Right lobe of liver (tissue), 6 donors: ENCODE results near the gene RASD2. TPM values are rescaled to one million over a fixed set of nuclear protein-coding genes. Genes with fewer than 3 reads are reported as not detected.

Source experiments
- ATAC-seq, 4 donors: fragments of 200-7000 bp; cut with Tn5 transposase; one replicate each; pipeline ENCODE4 v1.9.1; 2020; ENCODE audit warnings: mild to moderate bottlenecking in 4 of 4, moderate library complexity in 4 of 4
- DNase-seq, 3 donors: peaks; one replicate each; pipeline ENCODE4 v3.0.0-alpha.2; 2020
- H3K27ac ChIP-seq, 3 donors: fragments of 200-600 bp; one replicate each; pipeline ENCODE4 v1.8.0; 2022
- H3K27me3 ChIP-seq, 2 donors: fragments of 200-600 bp; one replicate each; pipeline ENCODE4 v1.8.0; 2022
- H3K36me3 ChIP-seq, 4 donors: fragments of 200-600 bp; sonication (generic) in 1 of 4; one replicate each; pipeline versions ENCODE4 v1.5.1 to v1.8.0; 2017 to 2022; ENCODE audit warnings: control low read depth in 1 of 4
- H3K4me1 ChIP-seq, 4 donors: fragments of 200-600 bp; sonication (generic) in 1 of 4; one replicate each; pipeline versions ENCODE4 v1.5.1 to v1.8.0; 2017 to 2022; ENCODE audit warnings: control low read depth in 1 of 4
- H3K4me3 ChIP-seq, 3 donors: fragments of 200-600 bp; one replicate each; pipeline ENCODE4 v1.8.0; 2022
- H3K9me3 ChIP-seq, 4 donors: fragments of 200-600 bp; sonication (generic) in 1 of 4; one replicate each; pipeline versions ENCODE4 v1.5.1 to v1.8.0; 2017 to 2022; ENCODE audit warnings: control low read depth in 1 of 4
- CTCF ChIP-seq, 4 donors: fragments of 200-600 bp in 3 of 4; fragments of 450-650 bp in 1 of 4; IDR thresholded peaks; one replicate each; pipeline versions ENCODE4 v1.5.1 to v1.8.0; 2016 to 2022; ENCODE audit warnings: antibody characterized with exemption in 4 of 4, mild to moderate bottlenecking in 2 of 4
- POLR2A ChIP-seq: fragments of 450-650 bp; IDR thresholded peaks from one replicate; pipeline ENCODE4 v1.6.1; 2017; ENCODE audit warnings: antibody characterized with exemption, mild to moderate bottlenecking
- WGBS: methylation state at CpG from one replicate; pipeline ENCODE4 v1.1.6; 2018; ENCODE audit warnings: low coverage, low lambda C conversion rate; ENCODE audit not compliant: insufficient coverage; ENCODE audit errors: missing lambda C conversion rate; 5-methylcytosine and 5-hydroxymethylcytosine counted together
- intact Hi-C, 2 donors: fragments of 100-400 bp; cut with DNase I; formaldehyde crosslinking; loops; one replicate each; pipeline versions ENCODE4 v1.11.2 to v1.14.1; 2022
- total RNA-seq, 6 experiments: library from RNA; depleted of rRNA in 2 of 6; stranded (reverse); fragments of >200 nt in 2 of 6; fragmentation: NEBNext Ultra II Directional in 3 of 6; extraction: Animal tissue kit (Norgen Biotek cat#: 25700) in 3 of 6; gene quantifications; one replicate each; pipeline versions ENCODE4 v1.1.0 to v1.2.4, GENCODE V29; 2016 to 2023
- donor health status: DM: no; HTN: yes; CAD: no.
- donor health status: DM: no; HTN: no; CAD: no.
- donor health status: DM: no; HTN: no; CAD: no.
- donor health status: DM: no; HTN: yes; CAD: no.
- donor health status: DM: no; HTN: yes; CAD: no.

RASD2 gene
- total RNA-seq, 6 experiments from 2014 or later: 0.05 to 0.20 (median 0.07) TPM; not detected in 2

GRCh38 chr22:35546886-35547285 is 6.3 kb downstream of the RASD2 start:
- Histone ChIP-seq H3K27ac (no peak overlapping the region), H3K9me3 (no peaks in the 10 kb centered on the region), H3K36me3 (no peaks in the 10 kb centered on the region), H3K27me3 (no peaks in the 10 kb centered on the region), H3K4me1 (no peaks in the 10 kb centered on the region), H3K4me3 (no peak overlapping the region)
- TF ChIP-seq POLR2A (no peak), CTCF (IDR thresholded peaks at IDR 0.05) (no peak)
- intact Hi-C loops: no loop called here
- DNase-seq (no peak), ATAC-seq (no peak)
- WGBS: 88% methylated on average over 3 of the region's 18 CpGs

- no peak overlapping the region for H3K27ac ChIP-seq
- ATAC-seq: no peak
- H3K9me3 ChIP-seq: no peaks in the 10 kb centered on the region
- H3K36me3 ChIP-seq: no peaks in the 10 kb centered on the region
- DNase-seq: no peak
- intact Hi-C loops: no loop called here
- no peaks in the 10 kb centered on the region for H3K27me3 ChIP-seq
- no peak overlapping the region for H3K4me3 ChIP-seq
- H3K4me1 ChIP-seq: no peaks in the 10 kb centered on the region
- no peak for TF ChIP-seq CTCF (IDR thresholded peaks at IDR 0.05)
- no peak for TF ChIP-seq POLR2A
- WGBS: 54% methylated on average over 11 of the region's 13 CpGs
These were observed 7.5 kb downstream of the RASD2 start for GRCh38 chr22:35547987-35548721.

- 31% methylated on average over 3 of the region's 8 CpGs for WGBS
- H3K4me3 ChIP-seq: no peak overlapping the region
- intact Hi-C loops: no loop called here
- DNase-seq (no peak), ATAC-seq (no peak)
- no peaks in the 10 kb centered on the region for H3K9me3 ChIP-seq
- H3K36me3 ChIP-seq: no peaks in the 10 kb centered on the region
- no peak overlapping the region for H3K27ac ChIP-seq
- H3K4me1 ChIP-seq: no peaks in the 10 kb centered on the region
- no peaks in the 10 kb centered on the region for H3K27me3 ChIP-seq
- TF ChIP-seq CTCF (IDR thresholded peaks at IDR 0.05) (no peak), POLR2A (no peak)
These were observed 8.1 kb downstream of the RASD2 start for GRCh38 chr22:35548722-35549112.

- intact Hi-C loops: no loop called here
- Histone ChIP-seq H3K27me3 (no peaks in the 10 kb centered on the region), H3K27ac (no peak overlapping the region), H3K36me3 (no peaks in the 10 kb centered on the region), H3K9me3 (no peaks in the 10 kb centered on the region), H3K4me3 (no peak overlapping the region), H3K4me1 (no peaks in the 10 kb centered on the region)
- 35% methylated on average over 10 of the region's 11 CpGs for WGBS
- no peak for ATAC-seq
- TF ChIP-seq POLR2A (no peak), CTCF (IDR thresholded peaks at IDR 0.05) (no peak)
- no peak for DNase-seq
These were observed 8.7 kb downstream of the RASD2 start for GRCh38 chr22:35549328-35549727.
